ENCODE measurements around the gene PRDM12.
A peak's percentile ranks its signal among the peaks of the same experiment; 100 is the strongest.
"Not testable (repeated sequence)": the region's sequence is repeated elsewhere in the genome, so short reads cannot be mapped to it uniquely, and the experiment has no call there.

The PRDM12 gene

GRCh38 chr9:130665431-130666392, 1.3 kb downstream of the PRDM12 start:
- DNase-seq: no peak

DNA sequence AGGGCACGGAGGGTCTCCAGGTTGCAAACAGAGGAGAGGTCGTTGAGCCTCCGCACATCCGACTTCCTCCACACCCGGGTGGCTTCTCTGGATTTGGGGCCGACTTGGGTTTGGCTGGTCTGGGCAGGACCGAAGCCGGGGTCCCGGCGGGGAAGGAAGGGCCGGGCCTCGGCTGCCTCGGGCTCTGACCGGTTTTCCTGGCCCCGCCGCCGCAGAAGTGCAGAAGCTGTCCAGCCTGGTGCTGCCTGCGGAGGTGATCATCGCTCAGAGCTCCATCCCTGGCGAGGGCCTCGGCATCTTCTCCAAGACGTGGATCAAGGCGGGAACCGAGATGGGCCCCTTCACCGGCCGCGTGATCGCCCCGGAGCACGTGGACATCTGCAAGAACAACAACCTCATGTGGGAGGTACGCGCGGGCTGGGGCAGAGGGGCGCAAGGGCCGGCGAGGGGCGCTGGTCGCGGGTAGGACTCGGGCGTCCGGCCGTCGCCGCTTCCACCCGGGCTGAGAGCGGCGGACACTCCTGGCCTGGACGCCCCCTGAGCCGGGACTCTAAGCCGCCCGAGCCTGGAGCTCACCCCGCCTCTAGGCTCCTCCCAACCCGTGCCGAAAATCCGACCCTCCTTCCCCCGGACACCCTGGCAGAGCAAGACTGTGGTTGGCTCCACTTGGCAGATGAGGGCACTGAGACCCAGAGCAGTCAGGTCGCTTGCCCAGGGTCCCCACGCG, 2.2 kb downstream of the PRDM12 start:
- no peak for DNase-seq

DNA sequence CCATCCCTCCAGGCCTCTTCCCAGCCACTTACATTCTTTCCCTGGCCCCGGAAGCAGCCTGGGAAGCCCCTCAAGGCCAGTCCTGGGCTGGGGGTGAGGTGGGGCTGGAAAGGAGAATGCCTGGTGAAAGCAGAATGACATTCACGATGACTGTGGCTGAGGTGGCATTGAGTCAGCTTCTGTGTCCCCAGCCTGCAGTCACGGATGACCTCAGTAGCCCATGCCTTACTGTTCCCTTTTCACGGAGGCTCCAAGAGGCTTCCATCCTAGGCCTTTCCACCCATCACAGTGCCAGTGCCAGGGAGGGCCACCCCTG, 2.7 kb downstream of the PRDM12 start:
- no peak for DNase-seq

- DNase-seq: no peak
These were observed 3.8 kb downstream of the PRDM12 start for GRCh38 chr9:130668196-130668595.

GRCh38 chr9:130668659-130669058, 4.3 kb downstream of the PRDM12 start:
- DNase-seq: no peak

- DNase-seq: no peak
These were observed 5.6 kb downstream of the PRDM12 start for GRCh38 chr9:130669965-130670364.

- no peak for DNase-seq
These were observed 6.2 kb downstream of the PRDM12 start for GRCh38 chr9:130670644-130671043.

- no peak for DNase-seq
These were observed 8.1 kb downstream of the PRDM12 start for GRCh38 chr9:130672466-130672865.

DNA sequence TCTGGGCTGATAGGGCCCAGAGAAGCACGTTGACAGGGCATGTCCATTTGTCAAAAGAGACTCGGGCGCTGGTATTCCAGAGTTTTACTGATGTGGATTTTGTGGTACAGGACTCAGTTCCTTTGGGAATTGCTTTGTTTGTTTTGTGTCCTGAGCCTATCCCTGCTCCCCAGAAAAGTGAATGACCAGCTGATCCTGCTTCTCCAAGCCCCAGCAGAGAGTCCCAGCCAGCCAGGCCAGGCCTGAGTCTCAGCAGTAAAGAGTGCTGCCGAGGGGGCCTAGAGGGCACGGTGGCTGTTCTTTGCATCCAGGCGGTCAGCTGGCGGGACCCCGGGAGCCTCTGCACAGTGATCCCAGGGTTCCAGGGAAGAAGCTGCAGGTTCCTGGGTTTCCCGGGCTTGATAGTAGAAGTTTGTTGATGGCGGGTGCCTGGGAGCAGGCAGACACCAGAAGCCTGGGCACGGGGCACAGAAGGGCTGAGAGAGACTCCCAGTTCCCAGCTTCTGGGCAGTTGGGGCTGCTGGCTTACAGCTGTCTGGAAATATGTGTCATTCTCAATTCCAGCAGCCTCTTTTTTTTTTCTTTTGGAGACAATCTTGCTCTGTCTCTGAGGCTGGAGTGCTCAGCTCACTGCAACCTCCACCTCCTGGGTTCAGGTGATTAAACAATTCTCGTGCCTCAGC, 8.7 kb downstream of the PRDM12 start:
- no peak for DNase-seq

DNA sequence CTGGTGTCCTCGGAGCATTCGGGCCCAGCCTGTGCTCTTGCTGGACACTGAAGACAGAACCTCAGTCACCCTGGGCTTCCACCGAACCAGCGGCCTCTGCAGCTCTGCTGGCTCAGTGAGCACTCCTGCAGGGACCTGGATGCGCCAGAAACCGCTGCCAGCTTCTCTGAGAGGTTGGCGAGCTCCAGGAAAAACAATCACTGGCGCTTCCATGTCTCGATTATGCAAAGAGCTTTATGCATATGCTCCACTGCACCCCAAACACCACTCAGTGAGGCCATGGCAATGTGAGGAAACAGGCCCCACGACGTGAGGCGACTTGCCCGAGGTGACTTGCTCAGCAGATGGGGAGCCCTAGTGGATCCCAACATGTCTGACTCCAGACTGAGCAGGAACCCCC, 11.0 kb downstream of the PRDM12 start:
- no peak for DNase-seq

- no peak for DNase-seq
These were observed 12.9 kb downstream of the PRDM12 start for GRCh38 chr9:130677252-130677651.

GRCh38 chr9:130680836-130681768, 16.7 kb downstream of the PRDM12 start:
- peak; percentile 56 for DNase-seq

DNA sequence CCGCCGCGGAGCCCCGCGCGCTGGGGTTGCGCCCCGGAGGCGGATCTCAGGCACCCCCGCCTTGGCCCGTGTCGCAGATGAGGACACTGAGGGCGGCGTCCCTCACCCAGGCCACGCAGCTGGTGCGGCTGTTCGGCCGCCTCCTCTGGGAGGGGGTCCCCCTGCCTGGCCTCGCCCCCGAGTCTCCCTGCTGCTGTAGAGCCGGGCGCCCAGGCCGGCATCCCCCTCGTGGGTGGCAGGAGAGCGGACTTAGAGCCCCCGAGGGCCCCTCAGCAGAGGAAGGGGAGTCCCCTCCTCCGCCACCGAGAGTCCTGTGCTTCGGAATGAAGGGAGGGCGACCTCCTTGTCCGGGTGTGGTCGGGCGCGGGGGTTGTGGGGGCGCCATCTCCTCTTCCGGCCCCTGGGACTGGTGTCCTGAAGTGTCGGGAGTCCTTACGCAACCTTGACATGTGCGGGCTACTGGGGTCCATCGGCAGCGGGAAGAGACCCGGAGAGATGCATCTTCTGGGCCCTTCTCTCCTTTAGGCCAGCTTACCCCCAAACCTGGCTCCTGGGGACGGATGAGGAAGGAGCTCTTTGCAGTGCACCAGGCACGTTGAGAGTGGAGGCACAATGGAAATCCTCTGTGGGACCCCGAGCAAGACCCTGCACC, 17.5 kb downstream of the PRDM12 start:
- no peak for DNase-seq

- DNase-seq: peak; percentile 85
These were observed 18.2 kb downstream of the PRDM12 start for GRCh38 chr9:130682421-130683121.

DNA sequence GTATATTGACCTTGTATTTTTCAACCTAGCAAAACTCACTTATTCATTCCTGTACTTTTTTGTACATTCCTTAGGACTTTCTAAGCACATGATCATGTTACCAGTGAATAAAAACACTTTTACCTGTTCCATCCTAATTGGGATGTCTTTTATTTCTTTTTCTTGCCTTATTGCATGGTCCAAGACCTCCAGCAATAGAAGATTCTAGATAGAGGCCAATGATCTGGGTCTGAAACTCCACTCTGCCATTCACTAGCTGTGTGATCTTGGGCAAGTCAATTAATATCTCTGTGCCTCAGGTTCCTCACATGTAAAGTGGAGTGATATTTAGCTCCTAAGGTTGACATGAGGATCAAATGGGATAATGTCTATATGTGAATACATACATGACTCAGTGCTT, 20.7 kb downstream of the PRDM12 start:
- no peak for DNase-seq

DNA sequence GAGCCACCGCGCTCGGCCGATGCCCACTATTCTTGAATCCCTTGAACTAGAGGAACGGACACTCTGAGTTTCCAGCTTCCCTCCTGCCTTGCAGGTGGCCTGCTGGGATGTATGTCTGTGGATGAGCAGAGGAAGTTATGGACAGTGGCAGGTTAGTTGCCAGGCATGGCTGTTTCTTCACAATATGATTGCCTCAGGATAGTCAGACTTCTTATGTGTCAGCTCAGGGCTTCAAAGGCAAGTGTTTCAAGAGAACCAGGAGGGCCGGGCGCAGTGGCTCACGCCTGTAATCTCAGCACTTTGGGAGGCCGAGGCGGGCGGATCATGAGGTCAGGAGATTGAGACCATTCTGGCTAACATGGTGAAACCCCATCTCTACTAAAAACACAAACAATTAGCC, 21.6 kb downstream of the PRDM12 start:
- not testable (repeated sequence) for DNase-seq

DNA sequence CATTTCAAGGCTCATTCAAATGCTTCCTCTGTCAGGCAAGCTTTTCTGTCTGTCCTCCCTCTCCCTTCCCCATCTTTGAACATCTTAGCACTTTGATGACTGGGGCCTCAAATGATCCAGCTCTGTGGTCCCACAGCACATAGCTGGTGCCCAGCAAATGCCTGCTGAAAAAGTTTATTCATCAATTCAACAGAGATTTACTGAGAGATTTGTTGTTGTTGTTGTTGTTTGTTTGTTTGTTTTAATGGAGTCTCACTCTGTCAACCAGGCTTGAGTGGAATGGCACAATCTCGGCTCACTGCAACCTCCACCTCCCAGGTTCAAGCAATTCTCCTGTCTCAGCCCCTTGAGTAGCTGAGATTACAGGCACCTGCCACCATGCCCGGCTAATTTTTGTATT, 23.2 kb downstream of the PRDM12 start:
- DNase-seq: no peak

GRCh38 chr9:130688072-130688471, 23.7 kb downstream of the PRDM12 start:
- DNase-seq: no peak

- no peak for DNase-seq
These were observed 25.2 kb downstream of the PRDM12 start for GRCh38 chr9:130689572-130689936.

GRCh38 chr9:130689937-130690700, 25.7 kb downstream of the PRDM12 start:
- DNase-seq: peak; percentile 98

DNA sequence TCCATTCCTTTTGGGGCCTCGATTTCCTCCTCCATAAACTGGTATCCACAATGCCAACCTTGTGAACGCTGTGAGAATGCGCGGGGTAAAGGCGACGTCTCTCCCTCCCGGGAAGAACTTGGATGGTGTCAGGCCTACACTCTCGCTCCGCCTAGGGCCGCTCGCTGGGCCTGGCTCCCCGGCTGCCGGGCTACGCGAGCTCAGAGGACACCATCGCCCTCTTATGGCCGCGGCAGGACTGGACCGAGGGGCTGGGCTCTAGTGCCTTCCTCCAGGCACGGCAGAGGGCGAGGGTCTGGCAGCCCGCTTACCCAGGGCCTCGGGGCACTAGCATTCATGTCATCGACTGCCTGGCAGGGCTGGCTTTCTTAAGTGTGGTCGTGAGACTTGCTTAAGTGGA, 27.9 kb downstream of the PRDM12 start:
- DNase-seq: no peak

Measured in NCI-H510A treated with DMSO at 0.1 percent for 48 hours (cell line).